HG03354 (cell line): ENCODE data around the gene PLEKHH1.
"Not testable (repeated sequence)": the region's sequence is repeated elsewhere in the genome, so short reads cannot be mapped to it uniquely, and the experiment has no call there.

Source experiments
- ATAC-seq: cut with Tn5 transposase; IDR thresholded peaks from one replicate; pipeline ENCODE4 v1.9.1; 2021; ENCODE audit warnings: mild to moderate bottlenecking; ENCODE audit not compliant: unreplicated experiment, poor library complexity, severe bottlenecking

The PLEKHH1 gene

DNA sequence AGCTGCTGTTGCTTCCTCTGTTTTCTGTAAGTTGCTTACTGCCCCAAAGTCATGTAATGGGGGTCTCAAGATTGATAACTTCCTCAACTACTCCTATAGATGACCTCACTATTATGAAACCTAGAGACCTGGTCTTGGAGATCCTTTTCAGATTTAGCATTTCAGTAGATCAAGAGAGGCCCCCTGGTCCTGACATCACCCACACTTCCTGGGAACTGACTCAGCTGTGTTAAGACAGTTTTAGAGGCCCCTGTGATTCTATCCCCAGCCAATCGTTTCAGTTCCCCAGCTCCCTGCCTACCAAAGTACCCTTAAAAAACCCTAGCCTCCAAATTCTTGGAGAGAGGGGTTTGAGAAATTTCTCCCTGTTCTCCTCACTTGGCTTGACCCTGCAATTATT lies 77.4 kb downstream of the PLEKHH1 start:
- ATAC-seq: no peak

DNA sequence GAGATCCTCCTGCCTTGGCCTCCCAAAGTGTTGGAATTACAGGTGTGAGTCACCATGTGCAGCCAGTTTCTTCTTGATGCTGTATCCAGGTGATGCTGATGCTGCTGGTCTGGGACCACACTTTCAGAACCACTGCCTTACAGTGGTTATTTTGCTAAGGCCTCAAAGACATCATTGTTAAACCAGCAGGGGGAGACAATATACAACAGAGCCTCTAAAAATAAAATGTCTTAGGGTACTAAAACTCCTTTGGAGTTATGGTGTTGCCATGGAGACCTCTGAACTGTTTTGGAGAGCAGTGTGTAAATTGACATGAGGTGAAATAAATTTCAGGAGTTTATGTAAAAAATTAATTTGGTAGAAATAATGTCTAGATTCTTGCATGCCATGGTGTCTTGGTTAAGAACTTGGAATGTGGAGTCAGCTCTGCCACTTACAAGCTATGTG lies 85.5 kb downstream of the PLEKHH1 start:
- peak; percentile 50 for ATAC-seq

DNA sequence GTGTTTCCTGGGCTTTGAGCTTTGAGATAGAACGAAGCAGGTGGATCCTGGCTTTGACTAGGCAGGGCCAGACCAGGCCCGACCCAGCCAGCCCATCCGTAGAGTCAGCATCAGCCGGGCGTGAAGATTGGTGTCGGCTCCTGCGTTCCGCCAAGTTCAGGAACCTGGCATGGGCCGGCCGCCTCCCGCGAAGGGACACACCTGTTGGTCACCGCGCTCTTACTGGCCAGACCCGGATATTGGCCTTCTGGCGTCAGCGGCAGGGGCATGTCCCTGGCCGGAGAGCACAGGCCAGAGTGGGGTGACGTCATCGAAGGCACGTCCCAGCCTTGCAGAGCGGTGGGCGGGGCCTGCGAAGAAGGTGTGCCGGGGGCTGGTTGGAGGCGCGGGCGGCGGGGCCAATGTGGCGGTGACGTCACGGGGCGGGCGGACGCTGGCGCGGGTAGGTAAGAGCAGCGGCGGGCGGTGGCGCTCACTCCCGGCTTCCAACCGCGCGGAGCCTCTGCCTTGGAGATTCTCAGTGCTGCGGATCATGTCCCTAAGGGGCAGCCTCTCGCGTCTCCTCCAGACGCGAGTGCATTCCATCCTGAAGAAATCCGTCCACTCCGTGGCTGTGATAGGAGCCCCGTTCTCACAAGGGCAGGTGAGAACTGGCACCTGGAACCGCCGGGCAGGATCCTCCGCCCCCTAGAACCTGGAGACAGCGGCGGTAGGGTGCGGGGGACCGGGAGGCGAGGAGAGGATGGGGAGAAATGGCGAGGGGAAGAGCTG lies 86.5 kb downstream of the PLEKHH1 start, which contains the start of gene ARG2:
Gene ARG2 (plus strand): TSS at position 475 of the 771 bp plus-strand sequence. CDS start 58 bp downstream, at position 533.
- peak; percentile 88 for ATAC-seq

DNA sequence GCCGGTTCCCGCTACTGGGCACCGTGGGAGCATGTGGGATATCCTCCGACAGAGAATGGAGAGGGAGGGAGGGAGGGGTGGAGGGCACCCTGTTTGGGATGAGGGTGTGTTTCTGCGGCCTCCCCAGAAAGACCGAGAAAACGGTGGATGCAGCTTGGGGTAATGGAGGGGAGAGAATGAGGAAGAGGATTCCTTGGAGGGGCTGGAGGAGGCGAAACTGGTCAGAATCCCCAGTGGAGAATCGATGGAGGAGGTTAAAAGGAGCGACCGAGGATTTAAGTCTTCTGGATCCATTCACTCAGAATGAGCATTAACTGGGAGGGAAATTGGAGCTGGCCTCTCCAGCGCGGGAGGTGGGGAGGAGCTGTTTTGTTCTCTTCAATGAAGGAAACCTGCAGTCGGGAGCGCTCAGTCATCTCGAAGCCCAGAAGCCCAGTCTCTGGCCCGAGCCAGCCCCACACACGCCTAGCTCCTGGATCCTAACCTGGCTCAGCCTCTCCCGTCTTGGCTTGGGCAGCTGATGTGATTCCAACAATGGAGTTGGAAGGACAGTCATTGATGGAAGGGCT lies 87.2 kb downstream of the PLEKHH1 start:
- ATAC-seq: no peak

DNA sequence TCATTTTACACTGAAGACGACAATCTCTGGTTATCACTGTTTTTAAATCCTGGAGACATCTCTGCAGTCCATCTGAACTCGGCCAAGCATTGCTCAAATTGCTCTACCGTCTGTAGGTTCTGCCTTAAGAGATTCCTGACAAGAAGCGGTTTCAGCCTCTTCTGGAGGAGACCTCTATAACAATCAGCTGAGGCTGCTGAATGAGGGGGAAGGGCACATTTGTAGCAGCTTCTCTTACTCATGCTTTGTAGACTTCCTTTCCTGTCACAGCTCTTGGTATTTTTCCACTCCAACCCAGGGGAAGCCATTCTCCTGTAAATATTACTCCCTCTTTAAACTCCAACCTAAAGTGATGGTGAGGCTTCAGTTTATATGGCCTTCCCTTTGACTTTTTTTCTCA lies 89.6 kb downstream of the PLEKHH1 start:
- no peak for ATAC-seq

DNA sequence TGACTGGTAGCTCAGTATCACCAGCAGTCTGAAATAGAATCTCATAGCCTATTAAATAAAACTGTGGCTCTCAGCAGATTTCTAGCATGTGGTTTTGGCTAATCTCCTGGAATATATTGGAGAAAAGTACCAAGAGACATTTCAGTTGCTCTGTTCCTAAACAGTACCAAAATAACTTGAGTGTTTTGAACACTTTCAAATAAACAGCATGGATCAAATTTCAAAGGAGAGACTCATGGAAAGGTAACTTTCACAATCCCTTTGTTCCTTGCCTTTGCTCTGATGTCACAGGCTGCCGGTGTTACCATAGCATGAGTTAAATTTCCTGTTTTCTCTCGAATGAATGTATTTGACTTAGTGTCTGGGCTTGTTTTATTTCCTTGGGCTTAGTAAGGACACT lies 90.0 kb downstream of the PLEKHH1 start:
- ATAC-seq: no peak

DNA sequence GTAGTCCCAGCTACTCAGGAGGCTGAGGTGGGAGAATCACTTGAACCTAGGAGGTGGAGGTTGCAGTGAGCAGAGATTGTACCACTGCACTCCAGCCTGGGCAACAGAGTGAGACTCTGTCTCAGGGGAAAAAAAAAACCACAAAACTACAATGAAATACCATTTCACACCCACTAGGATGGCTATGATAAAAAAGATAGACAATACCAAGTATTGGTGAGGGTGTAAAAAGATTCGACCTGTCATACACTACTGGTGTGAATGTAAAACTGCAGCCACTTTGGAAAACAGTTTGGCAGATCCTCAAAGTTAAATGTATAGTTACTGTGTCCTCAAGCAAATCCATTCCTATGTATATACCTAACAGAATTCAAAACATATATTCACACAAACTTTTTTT lies 93.0 kb downstream of the PLEKHH1 start:
- not testable (repeated sequence) for ATAC-seq

DNA sequence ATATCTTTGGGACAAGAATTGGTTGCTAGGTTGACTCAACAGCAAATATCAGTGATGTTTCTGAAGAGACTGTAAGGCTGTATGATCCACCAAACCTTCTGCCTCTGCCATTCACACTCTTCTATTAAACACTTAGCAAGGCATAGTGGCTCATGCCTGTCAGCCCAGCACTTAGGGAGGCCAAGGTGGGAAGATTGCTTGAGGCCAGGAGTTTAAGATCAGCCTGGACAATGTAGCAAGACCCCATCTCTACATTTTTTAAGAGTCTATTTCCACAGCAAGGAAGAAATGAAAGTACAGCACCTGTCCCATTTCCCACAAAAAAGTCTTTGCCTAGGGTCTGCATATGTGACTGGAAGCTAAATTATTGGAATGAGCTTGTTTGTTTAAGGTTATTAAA lies 94.4 kb downstream of the PLEKHH1 start:
- no peak for ATAC-seq

DNA sequence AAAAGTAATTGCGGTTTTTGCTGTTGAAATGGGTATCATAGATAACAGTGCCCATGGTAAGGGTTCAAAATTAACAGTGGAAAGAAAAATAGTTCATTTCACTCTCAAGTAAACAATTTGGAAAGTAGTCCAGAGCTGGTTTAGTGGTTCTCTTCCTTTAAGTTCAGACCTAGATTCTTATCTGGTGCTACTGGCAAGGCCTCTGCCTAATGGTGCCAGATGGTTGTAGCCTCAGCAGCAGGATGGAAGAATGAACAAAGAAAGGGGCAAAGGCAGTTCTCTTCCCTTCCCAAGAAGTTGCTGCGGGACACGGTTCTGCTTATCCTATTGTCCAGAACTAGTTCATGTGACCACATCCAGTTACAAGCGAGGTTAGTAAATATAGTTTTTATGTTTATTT lies 97.1 kb downstream of the PLEKHH1 start:
- no peak for ATAC-seq

DNA sequence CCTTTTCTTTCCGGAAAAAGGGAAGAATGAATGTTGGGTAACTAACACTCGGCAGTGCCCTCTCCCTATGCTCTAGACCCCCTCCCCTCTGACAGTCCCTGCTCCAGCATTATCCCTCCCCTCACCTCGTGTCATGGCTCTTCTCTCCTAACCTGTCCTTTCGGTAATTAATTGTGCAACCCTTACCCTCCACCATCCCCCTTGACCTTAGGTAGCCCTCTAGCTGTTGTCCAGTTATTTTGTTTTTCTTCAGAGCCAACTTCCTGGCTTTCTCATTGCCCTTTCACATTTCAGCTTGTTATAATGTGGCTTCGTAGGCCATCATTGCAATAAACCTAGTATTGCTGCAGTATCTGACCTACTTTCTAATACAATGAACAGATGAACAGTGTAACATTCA lies 97.8 kb downstream of the PLEKHH1 start:
- no peak for ATAC-seq

DNA sequence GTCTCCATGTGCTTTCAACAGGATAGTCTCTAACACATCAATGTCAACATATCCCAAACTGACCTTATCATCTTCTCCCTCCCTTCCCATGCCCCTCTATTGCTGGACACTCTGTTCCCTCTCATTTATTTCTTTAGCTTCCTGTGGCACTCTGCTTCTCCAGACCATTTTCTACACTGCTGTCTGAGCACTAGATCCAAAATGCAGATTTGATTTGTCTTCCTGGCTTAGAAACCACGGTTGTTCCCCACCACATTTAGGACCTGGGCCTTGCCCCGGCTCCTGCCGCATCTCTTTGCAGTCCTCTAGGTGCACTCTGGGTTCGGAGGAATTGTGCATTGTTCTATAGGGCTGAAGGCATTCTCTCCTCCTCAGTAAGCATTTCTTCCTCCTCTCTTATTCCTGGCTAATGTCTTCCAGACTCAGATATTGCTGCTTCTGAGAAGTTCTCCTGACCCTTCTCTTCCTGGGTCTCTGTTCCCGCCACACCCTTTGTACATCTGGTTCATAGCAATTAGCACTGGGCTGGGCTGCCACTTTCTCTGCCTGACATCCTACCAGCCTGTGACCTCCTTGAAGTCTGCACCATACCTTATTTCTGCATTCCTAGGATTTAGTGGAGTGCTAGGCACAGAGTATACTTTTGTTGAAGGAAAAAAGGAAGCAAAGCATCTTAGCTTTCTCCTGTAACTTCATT lies 100.5 kb downstream of the PLEKHH1 start:
- ATAC-seq: no peak

DNA sequence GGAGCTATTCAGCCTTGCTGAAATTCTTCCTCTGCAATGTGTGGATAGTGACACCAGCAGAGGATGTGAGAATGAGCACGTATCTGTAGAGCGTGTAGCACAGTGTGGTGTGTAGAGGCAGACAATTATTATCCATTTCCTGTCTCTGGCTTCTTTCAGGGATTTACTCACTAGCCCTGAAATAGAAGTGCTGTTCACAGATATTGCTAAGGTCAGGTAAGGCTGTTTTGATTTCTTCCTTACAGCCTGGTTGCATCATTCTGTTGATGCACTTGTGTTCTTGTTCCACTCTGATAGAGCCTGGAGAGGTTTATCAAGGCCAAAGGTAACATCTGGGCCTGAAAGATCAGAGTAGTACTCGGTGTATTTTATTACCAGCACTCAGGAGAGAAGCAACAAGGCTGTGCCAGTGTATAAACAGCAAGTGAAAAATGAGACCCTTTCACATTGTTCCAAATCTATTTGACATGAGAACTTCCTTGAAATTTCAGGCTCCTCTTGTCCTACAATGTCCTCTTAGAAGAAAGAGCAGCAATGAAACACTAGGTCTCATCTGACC lies 103.3 kb downstream of the PLEKHH1 start:
- no peak for ATAC-seq

DNA sequence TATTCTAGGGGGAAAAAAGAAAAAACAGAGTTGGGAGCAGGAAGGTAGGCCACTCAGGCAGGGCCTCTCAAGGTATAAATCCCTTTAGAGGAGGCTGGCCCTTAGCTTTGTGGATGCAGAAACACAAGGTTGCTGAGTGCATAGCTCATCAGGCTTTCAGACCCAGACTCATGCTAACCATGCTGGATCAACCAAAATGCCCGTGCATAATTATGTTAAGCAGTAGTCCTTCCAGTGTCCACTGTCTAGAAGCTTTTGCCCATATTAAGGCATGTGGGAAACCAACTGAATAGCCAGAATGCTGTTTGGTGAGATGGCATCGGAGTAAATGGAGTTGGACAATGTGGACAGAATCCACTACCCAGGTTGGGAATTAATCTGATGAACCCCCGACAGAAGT lies 105.6 kb downstream of the PLEKHH1 start:
- no peak for ATAC-seq
